Measurements from ENCODE around the gene AK4.
"Not testable (repeated sequence)": the region's sequence is repeated elsewhere in the genome, so short reads cannot be mapped to it uniquely, and the experiment has no call there.

The AK4 gene

GRCh38 chr1:65150583-65151263, 2.7 kb downstream of the AK4 start:
- no peak for DNase-seq

GRCh38 chr1:65151641-65152040, 3.6 kb downstream of the AK4 start:
- no peak for DNase-seq

GRCh38 chr1:65153635-65154034, 5.6 kb downstream of the AK4 start:
- DNase-seq, result no peak

GRCh38 chr1:65156910-65157545, 9.0 kb downstream of the AK4 start:
- DNase-seq, result no peak

GRCh38 chr1:65157546-65157941, 9.5 kb downstream of the AK4 start:
- no peak for DNase-seq

GRCh38 chr1:65159291-65159688, 11.3 kb downstream of the AK4 start:
- not testable (repeated sequence) for DNase-seq

- no peak for DNase-seq
These were observed 12.0 kb downstream of the AK4 start for GRCh38 chr1:65159801-65160523.

GRCh38 chr1:65163201-65163805, 15.3 kb downstream of the AK4 start:
- DNase-seq, result peak; percentile 66

- not testable (repeated sequence) for DNase-seq
These were observed 16.1 kb downstream of the AK4 start for GRCh38 chr1:65164101-65164500.

GRCh38 chr1:65164633-65165032, 16.6 kb downstream of the AK4 start:
- DNase-seq, result peak; percentile 94

- DNase-seq, result peak; percentile 94
These were observed 17.4 kb downstream of the AK4 start for GRCh38 chr1:65165269-65165993.

GRCh38 chr1:65166572-65167305, 18.7 kb downstream of the AK4 start:
- peak; percentile 55 for DNase-seq

- no peak for DNase-seq
These were observed 19.7 kb downstream of the AK4 start for GRCh38 chr1:65167586-65168242.

- no peak for DNase-seq
These were observed 20.9 kb downstream of the AK4 start for GRCh38 chr1:65168867-65169266.

GRCh38 chr1:65170511-65171142, 22.6 kb downstream of the AK4 start:
- DNase-seq, result peak; percentile 48

- DNase-seq, result peak; percentile 38
These were observed 25.1 kb downstream of the AK4 start for GRCh38 chr1:65172936-65173690.

GRCh38 chr1:65174585-65174984, 26.6 kb downstream of the AK4 start:
- peak; percentile 89 for DNase-seq

- no peak for DNase-seq
These were observed 27.4 kb downstream of the AK4 start for GRCh38 chr1:65175171-65176055.

GRCh38 chr1:65176056-65176450, 28.1 kb downstream of the AK4 start:
- DNase-seq, result no peak
